Measurements from ENCODE around the gene SARDH. TPM values are rescaled to one million over a fixed set of nuclear protein-coding genes. Genes with fewer than 3 reads are reported as not detected.
A peak's percentile ranks its signal among the peaks of the same experiment; 100 is the strongest.

Gene SARDH
- total and polyA plus RNA-seq, 10 donors, result 1.0 to 4.5 (median 2.3) TPM

DNA sequence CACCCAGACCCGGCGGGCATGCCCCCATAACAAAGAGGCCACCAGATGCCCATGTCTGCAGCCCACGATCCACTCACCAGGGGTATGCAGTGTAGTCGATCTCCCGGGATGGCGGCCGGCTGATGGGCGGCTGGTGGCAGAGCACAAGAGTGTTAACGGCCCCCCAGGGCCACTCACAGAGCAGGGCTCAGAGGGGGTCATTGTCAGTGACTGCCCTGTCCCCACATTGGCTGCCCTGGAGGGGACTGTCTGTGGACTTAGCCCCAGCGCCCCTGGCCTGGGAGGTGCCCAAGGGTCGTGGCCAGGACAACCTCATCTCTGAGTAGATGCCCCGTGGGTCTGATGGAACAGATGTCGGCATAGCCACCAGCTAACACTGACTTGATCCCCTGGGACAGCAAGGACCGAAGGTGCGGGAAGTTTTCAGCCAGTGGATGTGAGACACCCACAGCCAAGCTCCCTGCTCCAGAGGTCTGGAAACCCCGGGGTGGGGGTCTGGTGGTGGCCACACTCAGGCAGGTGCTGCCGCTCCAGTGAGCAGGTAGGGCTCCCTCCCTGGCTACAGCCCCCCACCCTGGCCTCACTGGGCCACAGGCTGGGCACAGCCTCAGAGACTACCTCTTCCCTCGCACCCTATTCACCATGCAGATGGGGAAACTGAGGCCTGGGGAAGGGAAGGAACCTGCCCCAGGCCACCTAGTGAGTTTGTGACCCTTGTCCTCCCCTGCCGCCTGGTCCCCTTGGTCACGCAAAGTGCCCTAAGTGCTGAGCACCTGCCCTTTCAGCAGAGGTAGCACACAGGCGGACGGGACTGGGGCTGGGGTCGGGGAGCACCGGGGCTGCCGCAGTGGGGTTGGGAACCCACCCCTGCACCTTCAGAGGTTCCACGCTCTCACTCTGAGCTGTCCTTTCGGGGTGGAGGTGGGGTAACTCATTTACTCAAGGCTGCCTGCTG, 38.1 kb upstream of the SARDH start:
- Histone ChIP-seq H3K27ac (no peak overlapping the region), H3K9me3 (peaks cover 0 to 15% (median 3%) of the 10 kb centered on the region in 8 donors), H3K4me1 (no peaks in the 10 kb centered on the region), H3K4me3 (no peak overlapping the region), H3K36me3 (peaks cover 0 to 97% (median 55%) of the 10 kb centered on the region in 6 donors), H3K27me3 (replicated peaks in 1 of 7) (peaks cover 0 to under 1% (median 0%) of the 10 kb centered on the region in 7 donors)
- 90 to 96% (median 95%) methylated on average over 15 to 27 of the region's 27 CpGs for WGBS, 5 donors
- peak; percentile 71 for DNase-seq
- TF ChIP-seq POLR2A (IDR thresholded peaks at IDR 0.05), result no peak
- no peak for TF ChIP-seq CTCF (IDR thresholded peaks at IDR 0.05 in 8 of 11, conservative IDR thresholded peaks at IDR 0.05 in 3 of 11)
- no peak for TF ChIP-seq POLR2AphosphoS5 (IDR thresholded peaks at IDR 0.05)
- intact Hi-C loops (cut with DNase I; ENCODE audit: low total_unique reads), result no loop called here

- no peak overlapping the region for H3K27ac ChIP-seq
- TF ChIP-seq POLR2A (IDR thresholded peaks at IDR 0.05) (no peak), CTCF (IDR thresholded peaks at IDR 0.05 in 8 of 11, conservative IDR thresholded peaks at IDR 0.05 in 3 of 11) (no peak), POLR2AphosphoS5 (IDR thresholded peaks at IDR 0.05) (no peak)
- H3K4me3 ChIP-seq, result no peak overlapping the region
- H3K36me3 ChIP-seq, result peaks cover 0 to 97% (median 58%) of the 10 kb centered on the region in 6 donors
- no peak for DNase-seq
- H3K27me3 ChIP-seq (replicated peaks in 1 of 7), result no peaks in the 10 kb centered on the region
- 80 to 93% (median 92%) methylated on average over 2 of the region's 2 CpGs for WGBS, 5 donors
- intact Hi-C loops (cut with DNase I; ENCODE audit: low total_unique reads), result no loop called here
- H3K4me1 ChIP-seq, result no peaks in the 10 kb centered on the region
- peaks cover 0 to 15% (median 3%) of the 10 kb centered on the region in 8 donors for H3K9me3 ChIP-seq
Observed at GRCh38 chr9:133775291-133775690, 37.1 kb upstream of the SARDH start.

DNA sequence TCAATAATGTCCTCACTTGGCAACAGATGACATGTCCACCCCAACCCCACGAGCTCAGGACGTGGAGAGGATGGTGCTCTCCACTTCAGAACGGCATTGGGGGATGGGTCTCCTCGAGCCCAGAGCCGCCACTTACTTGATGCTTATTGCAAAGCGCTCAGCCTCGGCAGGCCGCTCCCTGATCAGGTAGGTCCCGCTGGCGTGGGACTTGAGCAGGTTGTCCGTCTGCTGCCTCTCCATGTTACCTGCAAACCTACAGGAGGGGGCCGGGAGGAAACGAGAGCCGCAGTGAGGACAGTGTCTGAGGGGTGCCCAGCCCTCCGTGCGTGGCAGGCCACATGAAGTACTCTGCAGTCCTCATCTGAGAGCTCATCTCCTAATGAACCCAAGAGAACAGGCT, 36.6 kb upstream of the SARDH start:
- intact Hi-C loops (cut with DNase I; ENCODE audit: low total_unique reads), result no loop called here
- peaks cover 0 to 99% (median 62%) of the 10 kb centered on the region in 6 donors for H3K36me3 ChIP-seq
- H3K9me3 ChIP-seq, result peaks cover 0 to 15% (median 3%) of the 10 kb centered on the region in 8 donors
- H3K27me3 ChIP-seq (replicated peaks in 1 of 7), result no peaks in the 10 kb centered on the region
- TF ChIP-seq POLR2AphosphoS5 (IDR thresholded peaks at IDR 0.05) (peak in 1 of 3 donors; percentile 22), CTCF (IDR thresholded peaks at IDR 0.05 in 8 of 11, conservative IDR thresholded peaks at IDR 0.05 in 3 of 11) (no peak), POLR2A (IDR thresholded peaks at IDR 0.05) (no peak)
- no peaks in the 10 kb centered on the region for H3K4me1 ChIP-seq
- peak; percentile 66 for DNase-seq
- H3K27ac ChIP-seq, result no peak overlapping the region
- WGBS, 5 donors, result 94 to 99% (median 97%) methylated on average over 10 to 16 of the region's 16 CpGs
- no peak overlapping the region for H3K4me3 ChIP-seq

Measured in spleen (tissue), 11 donors.